GM12892 (cell line): Measurements from ENCODE around the gene PROX1.

ENCODE experiments used
- POLR2A ChIP-seq: IDR thresholded peaks from 2 replicates; pipeline ENCODE4 v1.6.1; 2011; ENCODE audit warnings: low read depth, low read length, control low read depth
- POLR2AphosphoS5 ChIP-seq: IDR thresholded peaks from 2 replicates; pipeline ENCODE4 v1.6.1; 2011; ENCODE audit warnings: low read depth, low read length, control low read depth
- TAF1 ChIP-seq: IDR thresholded peaks from 2 replicates; pipeline ENCODE4 v1.6.1; 2011; ENCODE audit warnings: low read depth, mild to moderate bottlenecking, control low read depth, low read length, borderline replicate concordance

GRCh38 chr1:214074477-214074876, 86.7 kb downstream of the PROX1 start:
- TF ChIP-seq POLR2A (no peak), TAF1 (no peak), POLR2AphosphoS5 (no peak)
